Osteocyte (in vitro differentiated cells): Measurements from ENCODE around the gene CCSER2. TPM values are rescaled to one million over a fixed set of nuclear protein-coding genes. Genes with fewer than 3 reads are reported as not detected.
"Not testable (repeated sequence)": the region's sequence is repeated elsewhere in the genome, so short reads cannot be mapped to it uniquely, and the experiment has no call there.

Source experiments
- DNase-seq: peaks from one replicate; pipeline ENCODE4 v3.0.0; 2021; ENCODE audit warnings: mixed read lengths; ENCODE audit not compliant: unreplicated experiment; ENCODE audit errors: extremely low spot score
- H3K27ac Mint-ChIP-seq: one replicate; pipeline ENCODE4 v1.8.0; 2021; ENCODE audit warnings: mild to moderate bottlenecking, mixed read lengths; ENCODE audit not compliant: unreplicated experiment
- H3K27me3 Mint-ChIP-seq: one replicate; pipeline ENCODE4 v1.8.0; 2021; ENCODE audit warnings: mixed read lengths; ENCODE audit not compliant: unreplicated experiment
- H3K36me3 Mint-ChIP-seq: one replicate; pipeline ENCODE4 v1.8.0; 2021; ENCODE audit warnings: mixed read lengths; ENCODE audit not compliant: unreplicated experiment
- H3K4me1 Mint-ChIP-seq: one replicate; pipeline ENCODE4 v1.8.0; 2021; ENCODE audit warnings: mixed read lengths; ENCODE audit not compliant: unreplicated experiment
- H3K4me3 Mint-ChIP-seq: one replicate; pipeline ENCODE4 v1.8.0; 2021; ENCODE audit warnings: mild to moderate bottlenecking, moderate library complexity, mixed read lengths; ENCODE audit not compliant: unreplicated experiment
- H3K9me3 Mint-ChIP-seq: one replicate; pipeline ENCODE4 v1.8.0; 2021; ENCODE audit warnings: mixed read lengths; ENCODE audit not compliant: unreplicated experiment
- CTCF ChIP-seq: fragments of 200-600 bp; sonication (generic); IDR thresholded peaks from 2 replicates; pipeline ENCODE4 v1.5.0; 2021; ENCODE audit warnings: antibody characterized with exemption, mild to moderate bottlenecking, moderate library complexity
- total RNA-seq: library from RNA; stranded (reverse); gene quantifications from 2 replicates; pipeline ENCODE4 v1.2.1, GENCODE V29; 2021

Gene CCSER2
- total RNA-seq, 1 donor from 2014 or later = 70.3 TPM

DNA sequence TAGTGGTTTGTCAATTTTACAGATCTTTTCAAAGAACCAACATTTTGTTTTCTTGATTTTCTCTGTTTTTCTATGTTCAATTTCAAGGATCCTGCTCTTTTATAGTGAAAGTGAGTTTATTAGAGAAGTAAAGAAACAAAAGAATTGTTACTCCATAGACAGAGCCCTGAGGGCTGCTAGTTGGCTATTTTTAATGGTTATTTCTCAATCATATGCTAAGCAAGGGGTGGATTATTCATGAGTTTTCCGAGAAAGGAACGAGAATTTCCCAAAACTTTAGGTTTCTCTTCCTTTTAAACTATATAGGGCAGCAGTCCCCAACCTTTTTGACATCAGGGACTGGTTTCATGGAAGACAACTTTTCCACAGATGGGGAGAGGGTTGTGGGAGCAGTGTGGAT, 165.0 kb downstream of the CCSER2 start:
- Mint-ChIP-seq H3K36me3 (peaks cover 33% of the 10 kb centered on the region), H3K27ac (peak overlapping the region; percentile 42)

GRCh38 chr10:84493951-84494848, 165.8 kb downstream of the CCSER2 start:
- no peak for DNase-seq
- no peak for TF ChIP-seq CTCF
- Mint-ChIP-seq H3K27me3 (no peaks in the 10 kb centered on the region), H3K9me3 (peaks cover 17% of the 10 kb centered on the region), H3K36me3 (peaks cover 26% of the 10 kb centered on the region), H3K27ac (peak overlapping the region; percentile 66), H3K4me1 (peaks cover 40% of the 10 kb centered on the region), H3K4me3 (no peak overlapping the region)

More for the DNA sequence above, 165.0 kb downstream of the CCSER2 start:
- Mint-ChIP-seq H3K4me3 (no peak overlapping the region), H3K4me1 (peaks cover 40% of the 10 kb centered on the region), H3K9me3 (peaks cover 24% of the 10 kb centered on the region), H3K27me3 (no peaks in the 10 kb centered on the region)
- no peak for TF ChIP-seq CTCF
- DNase-seq = no peak

DNA sequence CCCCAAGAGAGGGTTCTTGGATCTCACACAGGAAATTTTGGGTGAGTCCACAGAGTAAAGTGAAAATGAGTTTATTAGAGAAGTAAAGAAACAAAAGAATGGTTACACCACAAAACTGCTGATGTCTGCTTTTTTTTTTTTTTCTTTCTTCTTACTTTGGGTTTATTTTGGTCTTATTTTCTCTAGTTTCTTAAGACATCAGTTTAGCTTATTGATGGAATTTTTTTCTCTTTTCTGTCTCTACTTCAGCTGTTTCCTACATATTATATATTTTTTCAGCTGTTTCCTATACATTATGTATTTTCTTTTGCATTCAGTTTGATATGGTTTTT, 166.4 kb downstream of the CCSER2 start:
- Mint-ChIP-seq H3K9me3 (peaks cover 17% of the 10 kb centered on the region), H3K4me3 (no peak overlapping the region), H3K4me1 (peaks cover 42% of the 10 kb centered on the region), H3K27ac (peak overlapping the region; percentile 66), H3K27me3 (no peaks in the 10 kb centered on the region), H3K36me3 (peaks cover 22% of the 10 kb centered on the region)
- DNase-seq = no peak
- TF ChIP-seq CTCF = no peak

- Mint-ChIP-seq H3K4me1 (peaks cover 50% of the 10 kb centered on the region), H3K27me3 (no peaks in the 10 kb centered on the region), H3K9me3 (peaks cover 3% of the 10 kb centered on the region), H3K36me3 (peaks cover 7% of the 10 kb centered on the region), H3K27ac (no peak overlapping the region), H3K4me3 (no peak overlapping the region)
- no peak for DNase-seq
- no peak for TF ChIP-seq CTCF
Observed at GRCh38 chr10:84497978-84498377, 169.6 kb downstream of the CCSER2 start.

GRCh38 chr10:84499039-84499438, 170.7 kb downstream of the CCSER2 start:
- not testable (repeated sequence) for H3K4me3 Mint-ChIP-seq, H3K36me3 Mint-ChIP-seq, H3K9me3 Mint-ChIP-seq, DNase-seq, H3K27ac Mint-ChIP-seq, H3K27me3 Mint-ChIP-seq
- H3K4me1 Mint-ChIP-seq = peaks cover 46% of the 10 kb centered on the region
